HepG2 (cell line): ENCODE results near the gene ADAM8. TPM values are rescaled to one million over a fixed set of nuclear protein-coding genes. Genes with fewer than 3 reads are reported as not detected.

Experiments used
- FOXK1 ChIP-seq: sonication (generic); formaldehyde crosslinking; IDR thresholded peaks from 2 replicates; pipeline ENCODE4 v1.4.0; 2020; ENCODE audit warnings: low read depth, missing genetic modification reagents, borderline replicate concordance
- FOXP4 ChIP-seq: sonication (generic); formaldehyde crosslinking; IDR thresholded peaks from 2 replicates; pipeline ENCODE4 v1.4.0; 2020; ENCODE audit warnings: missing genetic modification reagents
- GATAD2A ChIP-seq: IDR thresholded peaks from 2 replicates; pipeline ENCODE4 v1.6.1; 2016
- HMG20A ChIP-seq: IDR thresholded peaks from 2 replicates; pipeline ENCODE4 v1.6.1; 2016; ENCODE audit warnings: borderline replicate concordance
- MAFK ChIP-seq, 2 experiments: IDR thresholded peaks in 1 of 2; conservative IDR thresholded peaks in 1 of 2; 2 replicates each; pipeline ENCODE4 v1.6.1; 2011; ENCODE audit warnings: improper control_type of control experiment in 2 of 2, low read length in 2 of 2
- MBNL3 ChIP-seq: fragments of 250-450 bp; sonication (Bioruptor Pico); conservative IDR thresholded peaks from 2 replicates; pipeline ENCODE4 v1.8.0; 2022; ENCODE audit warnings: mild to moderate bottlenecking, inconsistent platforms
- NRL ChIP-seq: sonication (generic); formaldehyde crosslinking; IDR thresholded peaks from 2 replicates; pipeline ENCODE4 v1.5.0; 2020; ENCODE audit warnings: missing genetic modification reagents, mild to moderate bottlenecking, moderate library complexity, borderline replicate concordance
- SOX13 ChIP-seq, 3 experiments: fragments of 450-650 bp in 1 of 3; sonication (generic) in 1 of 3; formaldehyde crosslinking in 1 of 3; IDR thresholded peaks in 2 of 3; conservative IDR thresholded peaks in 1 of 3; 2 replicates each; pipeline versions ENCODE4 v1.5.0 to v1.6.1; 2016 to 2020; ENCODE audit warnings: antibody characterized with exemption in 1 of 3, mild to moderate bottlenecking in 1 of 3, missing compliant biosample characterization in 1 of 3, missing genetic modification reagents in 1 of 3, moderate library complexity in 1 of 3
- SP1 ChIP-seq, 2 experiments: fragments of 450-650 bp in 1 of 2; sonication (generic) in 1 of 2; formaldehyde crosslinking in 1 of 2; IDR thresholded peaks; 2 replicates each; pipeline versions ENCODE4 v1.4.0 to v1.6.1; 2016 to 2020; ENCODE audit warnings: missing genetic modification reagents in 1 of 2
- TBP ChIP-seq: sonication (generic); formaldehyde crosslinking; IDR thresholded peaks from 2 replicates; pipeline ENCODE4 v1.5.0; 2020; ENCODE audit warnings: missing genetic modification reagents
- ZBTB26 ChIP-seq: IDR thresholded peaks from 2 replicates; pipeline ENCODE4 v1.6.1; 2016; ENCODE audit warnings: missing compliant biosample characterization, missing genetic modification reagents, borderline replicate concordance
- ZFP91 ChIP-seq: sonication (generic); formaldehyde crosslinking; IDR thresholded peaks from 2 replicates; pipeline ENCODE4 v1.9.0; 2022; ENCODE audit warnings: missing genetic modification reagents, mild to moderate bottlenecking, borderline replicate concordance
- ZNF263 ChIP-seq: sonication (generic); formaldehyde crosslinking; IDR thresholded peaks from 2 replicates; pipeline ENCODE4 v1.4.0; 2020; ENCODE audit warnings: missing genetic modification reagents
- ZNF3 ChIP-seq: IDR thresholded peaks from 2 replicates; pipeline ENCODE4 v1.7.0; 2017; ENCODE audit warnings: inconsistent platforms
- ZNF335 ChIP-seq: sonication (generic); formaldehyde crosslinking; IDR thresholded peaks from 2 replicates; pipeline ENCODE4 v1.4.0; 2020; ENCODE audit warnings: missing genetic modification reagents
- ZNF343 ChIP-seq: sonication (generic); formaldehyde crosslinking; IDR thresholded peaks from 2 replicates; pipeline ENCODE4 v1.4.0; 2020; ENCODE audit warnings: mild to moderate bottlenecking, missing genetic modification reagents
- ZNF577 ChIP-seq: sonication (generic); formaldehyde crosslinking; IDR thresholded peaks from 2 replicates; pipeline ENCODE4 v1.4.0; 2020; ENCODE audit warnings: mild to moderate bottlenecking, low read depth, missing genetic modification reagents, borderline replicate concordance
- ZNF775 ChIP-seq: sonication (generic); formaldehyde crosslinking; IDR thresholded peaks from 2 replicates; pipeline ENCODE4 v1.4.0; 2020; ENCODE audit warnings: missing genetic modification reagents, mild to moderate bottlenecking, moderate library complexity, borderline replicate concordance
- polyA plus RNA-seq, 8 experiments: library from polyadenylated mRNA; depleted of rRNA in 3 of 8; stranded (reverse) in 7 of 8; unstranded in 1 of 8; fragments of >200 nt; fragmentation: Illumina TruSeq in 4 of 8; extraction: Trizol in 4 of 8; gene quantifications; 2 replicates each; pipeline versions ENCODE4 v1.2.1 to v1.2.3, GENCODE V29; 2011 to 2016; ENCODE audit warnings: low read depth in 4 of 8, missing spikeins in 1 of 8, mixed read lengths in 1 of 8; ENCODE audit not compliant: insufficient read depth in 1 of 8
- total RNA-seq, 5 experiments: library from RNA; depleted of rRNA; stranded (reverse); fragments of >200 nt; fragmentation: Illumina TruSeq; extraction: Trizol; gene quantifications; 2 replicates each; pipeline ENCODE4 v1.2.3, GENCODE V29; 2016; ENCODE audit warnings: low read depth in 1 of 5
- TF ChIP-seq, protein P1 (sequence below): sonication (generic); formaldehyde crosslinking; IDR thresholded peaks from 2 replicates; pipeline ENCODE4 v1.8.1; 2023; ENCODE audit warnings: mild to moderate bottlenecking, missing genetic modification reagents

Gene ADAM8
- total and polyA plus RNA-seq, 2 of the 13 experiments (the other 11 are each of a cell fraction or from before 2014, with no cell fraction given), result 0.24 to 0.93 TPM

DNA sequence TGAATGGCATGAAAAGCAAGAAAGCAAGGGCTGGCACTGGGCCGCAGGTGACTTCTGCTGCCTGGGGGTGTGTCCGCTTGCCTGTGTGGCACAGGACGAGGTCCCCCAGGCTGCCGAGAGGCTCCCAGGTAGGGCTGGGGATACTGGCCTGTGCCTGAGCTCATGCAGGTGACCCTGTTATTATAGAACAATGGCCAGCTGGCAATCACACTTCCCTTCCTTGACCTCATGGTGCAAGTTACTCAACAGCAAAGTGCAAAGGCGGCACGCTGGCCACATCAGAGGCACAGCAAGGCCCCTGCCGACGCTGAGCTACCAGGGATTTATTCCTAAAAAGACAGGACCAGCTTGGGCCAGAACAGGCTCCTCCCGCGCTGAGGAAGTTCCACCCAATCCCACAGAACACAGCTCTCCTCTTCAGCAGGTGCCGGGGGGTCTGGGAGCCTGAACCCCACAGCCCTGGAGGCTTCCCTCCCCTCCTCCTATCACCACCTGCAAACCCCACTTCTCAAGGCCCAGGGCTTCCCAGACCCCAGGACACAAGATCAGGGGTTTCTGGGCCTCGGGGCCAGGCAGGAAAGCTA, 1.4 kb upstream of the ADAM8 start (continued):
- TF ChIP-seq ZNF3 (CRISPR knock-in tag) (no peak), HMG20A (CRISPR knock-in tag) (peak; percentile 67; the same call in 1 of the 2 replicates), ZNF335 (CRISPR knock-in tag) (no peak), ZNF577 (CRISPR knock-in tag) (no peak), ZFP91 (CRISPR knock-in tag) (0 out of 2 replicates have a peak, but pooled peaks have one; percentile 21), SP1 (IDR thresholded peaks at IDR 0.05) (no peak), SP1 (CRISPR knock-in tag; IDR thresholded peaks at IDR 0.05) (no peak), ZNF775 (CRISPR knock-in tag) (no peak), FOXP4 (CRISPR knock-in tag) (no peak), ZNF343 (CRISPR knock-in tag) (no peak), NRL (0 out of 2 replicates have a peak, but pooled peaks have one; percentile 13), FOXK1 (CRISPR knock-in tag) (no peak), SOX13 (IDR thresholded peaks at IDR 0.05) (peak; percentile 92), SOX13 (CRISPR knock-in tag; conservative IDR thresholded peaks at IDR 0.05 in 1 of 2, IDR thresholded peaks at IDR 0.05 in 1 of 2) (peak in 1 of 2 experiments; percentile 95; a peak in 2 of 4 replicates), MBNL3 (no peak), ZNF263 (CRISPR knock-in tag) (no peak), GATAD2A (CRISPR knock-in tag) (0 out of 2 replicates have a peak, but pooled peaks have one; percentile 38), MAFK (conservative IDR thresholded peaks at IDR 0.05 in 1 of 2, IDR thresholded peaks at IDR 0.05 in 1 of 2; ENCODE audit: low read length in 2 of 2) (no peak), TBP (CRISPR knock-in tag) (no peak), ZBTB26 (CRISPR knock-in tag) (0 out of 2 replicates have a peak, but pooled peaks have one; percentile 16)
- TF ChIP-seq, protein P1, sequence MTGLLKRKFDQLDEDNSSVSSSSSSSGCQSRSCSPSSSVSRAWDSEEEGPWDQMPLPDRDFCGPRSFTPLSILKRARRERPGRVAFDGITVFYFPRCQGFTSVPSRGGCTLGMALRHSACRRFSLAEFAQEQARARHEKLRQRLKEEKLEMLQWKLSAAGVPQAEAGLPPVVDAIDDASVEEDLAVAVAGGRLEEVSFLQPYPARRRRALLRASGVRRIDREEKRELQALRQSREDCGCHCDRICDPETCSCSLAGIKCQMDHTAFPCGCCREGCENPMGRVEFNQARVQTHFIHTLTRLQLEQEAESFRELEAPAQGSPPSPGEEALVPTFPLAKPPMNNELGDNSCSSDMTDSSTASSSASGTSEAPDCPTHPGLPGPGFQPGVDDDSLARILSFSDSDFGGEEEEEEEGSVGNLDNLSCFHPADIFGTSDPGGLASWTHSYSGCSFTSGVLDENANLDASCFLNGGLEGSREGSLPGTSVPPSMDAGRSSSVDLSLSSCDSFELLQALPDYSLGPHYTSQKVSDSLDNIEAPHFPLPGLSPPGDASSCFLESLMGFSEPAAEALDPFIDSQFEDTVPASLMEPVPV (CRISPR knock-in tag), result no peak
